B cell (primary cell): ENCODE measurements around the gene SH2D3C. TPM values are rescaled to one million over a fixed set of nuclear protein-coding genes. Genes with fewer than 3 reads are reported as not detected.

Experiments
- ATAC-seq: fragments of 200-7000 bp; cut with Tn5 transposase; one replicate; pipeline ENCODE4 v1.10.0; 2021; ENCODE audit warnings: low read depth, mild to moderate bottlenecking, moderate number of reproducible peaks, moderate library complexity
- CTCF ChIA-PET: fragments of 350-600 bp; sonication (Branson Sonifier 250); formaldehyde crosslinking; loops from one replicate; lab custom pipeline; 2021; ENCODE audit warnings: antibody characterized with exemption, inconsistent platforms; lab: Charles Lee
- POLR2A ChIA-PET: fragments of 350-600 bp; sonication (Branson Sonifier 250); formaldehyde crosslinking; loops from one replicate; lab custom pipeline; 2021; ENCODE audit warnings: antibody characterized with exemption; lab: Charles Lee
- DNase-seq: peaks from one replicate; pipeline ENCODE4 v3.0.0; 2013
- H2AFZ ChIP-seq: 2 replicates; pipeline ENCODE4 v1.6.1; 2012; ENCODE audit warnings: mild to moderate bottlenecking, low read depth, low read length; ENCODE audit not compliant: insufficient read depth, poor library complexity, severe bottlenecking
- H3K27ac ChIP-seq, 2 donors: 1 replicate in 1 of 2; 2 replicates in 1 of 2; pipeline ENCODE4 v1.5.1; 2012 to 2013; ENCODE audit warnings: low read length in 2 of 2, mild to moderate bottlenecking in 2 of 2, moderate library complexity in 1 of 2
- H3K27me3 ChIP-seq, 4 experiments: fragments of 200-600 bp in 1 of 4; sonication (generic) in 1 of 4; replicated peaks in 1 of 4; 1 replicate in 2 of 4; 2 replicates in 2 of 4; pipeline versions ENCODE4 v1.6.1 to v1.7.0; 2013 to 2016; ENCODE audit warnings: low read length in 3 of 4, mild to moderate bottlenecking in 2 of 4, mixed read lengths in 1 of 4, moderate library complexity in 1 of 4; ENCODE audit not compliant: insufficient read depth in 4 of 4, control insufficient read depth in 3 of 4; ENCODE audit errors: control extremely low read depth in 1 of 4
- H3K36me3 ChIP-seq, 2 experiments: replicated peaks in 1 of 2; 1 replicate in 1 of 2; 2 replicates in 1 of 2; pipeline versions ENCODE4 v1.6.1 to v1.7.1; 2013; ENCODE audit warnings: low read length in 1 of 2; ENCODE audit not compliant: insufficient read depth in 2 of 2, control insufficient read depth in 1 of 2; ENCODE audit errors: control extremely low read depth in 1 of 2, extremely low read depth in 1 of 2
- H3K4me1 ChIP-seq, 2 donors: fragments of 200-600 bp in 1 of 2; sonication (generic) in 1 of 2; 1 replicate in 1 of 2; 2 replicates in 1 of 2; pipeline versions ENCODE4 v1.5.1 to v1.6.1; 2013 to 2017; ENCODE audit warnings: low read length in 2 of 2; ENCODE audit not compliant: control insufficient read depth in 2 of 2, insufficient read depth in 2 of 2
- H3K4me2 ChIP-seq: replicated peaks from 2 replicates; pipeline ENCODE3; 2012; ENCODE audit warnings: mild to moderate bottlenecking, low read depth, low read length; ENCODE audit not compliant: poor library complexity, severe bottlenecking
- H3K4me3 ChIP-seq, 5 experiments: fragments of 200-600 bp in 1 of 5; sonication (generic) in 1 of 5; 1 replicate in 3 of 5; 2 replicates in 2 of 5; pipeline versions ENCODE4 v1.5.1 to v1.7.0; 2011 to 2016; ENCODE audit warnings: low read length in 4 of 5, mild to moderate bottlenecking in 4 of 5, low read depth in 2 of 5, control low read depth in 1 of 5, moderate library complexity in 1 of 5; ENCODE audit not compliant: insufficient read depth in 1 of 5; ENCODE audit errors: control extremely low read depth in 1 of 5, extremely low read depth in 1 of 5
- H3K79me2 ChIP-seq: fragments of 200-600 bp; sonication (generic); one replicate; pipeline ENCODE4 v1.6.0; 2016; ENCODE audit warnings: low read length; ENCODE audit not compliant: control insufficient read depth, insufficient read depth
- H3K9ac ChIP-seq: fragments of 200-600 bp; sonication (generic); 2 replicates; pipeline ENCODE4 v1.6.1; 2017; ENCODE audit warnings: mild to moderate bottlenecking, low read length, moderate library complexity
- H3K9me3 ChIP-seq, 3 donors: one replicate each; pipeline versions ENCODE4 v1.6.1 to v1.7.1; 2013; ENCODE audit warnings: low read length in 2 of 3; ENCODE audit not compliant: control insufficient read depth in 2 of 3, insufficient read depth in 1 of 3; ENCODE audit errors: control extremely low read depth in 1 of 3
- H4K20me1 ChIP-seq: 2 replicates; pipeline ENCODE4 v1.6.0; 2012; ENCODE audit warnings: mild to moderate bottlenecking, low read length; ENCODE audit not compliant: insufficient read depth, control insufficient read depth, poor library complexity, severe bottlenecking
- H3K27ac Mint-ChIP-seq: one replicate; pipeline ENCODE4 v1.8.0; 2021; ENCODE audit warnings: mixed read lengths
- H3K27me3 Mint-ChIP-seq: one replicate; pipeline ENCODE4 v1.8.0; 2021; ENCODE audit warnings: mixed read lengths
- H3K4me1 Mint-ChIP-seq: one replicate; pipeline ENCODE4 v1.8.0; 2021; ENCODE audit warnings: mixed read lengths
- H3K4me3 Mint-ChIP-seq: one replicate; pipeline ENCODE4 v1.8.0; 2021; ENCODE audit warnings: mixed read lengths
- H3K9me3 Mint-ChIP-seq: one replicate; pipeline ENCODE4 v1.8.0; 2022; ENCODE audit warnings: mixed read lengths; ENCODE audit not compliant: insufficient read depth
- EZH2 ChIP-seq: IDR thresholded peaks from 2 replicates; pipeline ENCODE4 v1.6.1; 2012; ENCODE audit warnings: borderline replicate concordance, low read depth, mild to moderate bottlenecking, moderate library complexity, low read length; ENCODE audit not compliant: insufficient read depth, poor library complexity, severe bottlenecking
- WGBS: methylation state at CpG from one replicate; pipeline ENCODE4 v1.1.5; 2013; ENCODE audit warnings: missing lambda C conversion rate; ENCODE audit not compliant: insufficient coverage; 5-methylcytosine and 5-hydroxymethylcytosine counted together
- intact Hi-C: fragments of 100-400 bp; cut with micrococcal nuclease; formaldehyde crosslinking; loops from one replicate; pipeline ENCODE4 v1.10.0; 2022
- polyA plus RNA-seq: library from polyadenylated mRNA; depleted of rRNA; stranded (reverse); fragments of >200 nt; gene quantifications from 2 replicates; pipeline ENCODE4 v1.2.3, GENCODE V29; 2012
- total RNA-seq, 2 donors: library from RNA; stranded (reverse); fragments of 120-200 nt in 1 of 2; gene quantifications; 1 replicate in 1 of 2; 2 replicates in 1 of 2; pipeline versions ENCODE4 v1.2.3 to v1.2.4, GENCODE V29; 2013 to 2022
- TF ChIP-seq, protein P1 (sequence below): fragments of 200-600 bp; IDR thresholded peaks from one replicate; pipeline ENCODE4 v1.8.0; 2022; ENCODE audit warnings: antibody characterized with exemption, mild to moderate bottlenecking

The SH2D3C gene
- total and polyA plus RNA-seq, 2 donors (not counting 1 experiment from before 2014, with no cell fraction given): 66.3 to 85.5 TPM

DNA sequence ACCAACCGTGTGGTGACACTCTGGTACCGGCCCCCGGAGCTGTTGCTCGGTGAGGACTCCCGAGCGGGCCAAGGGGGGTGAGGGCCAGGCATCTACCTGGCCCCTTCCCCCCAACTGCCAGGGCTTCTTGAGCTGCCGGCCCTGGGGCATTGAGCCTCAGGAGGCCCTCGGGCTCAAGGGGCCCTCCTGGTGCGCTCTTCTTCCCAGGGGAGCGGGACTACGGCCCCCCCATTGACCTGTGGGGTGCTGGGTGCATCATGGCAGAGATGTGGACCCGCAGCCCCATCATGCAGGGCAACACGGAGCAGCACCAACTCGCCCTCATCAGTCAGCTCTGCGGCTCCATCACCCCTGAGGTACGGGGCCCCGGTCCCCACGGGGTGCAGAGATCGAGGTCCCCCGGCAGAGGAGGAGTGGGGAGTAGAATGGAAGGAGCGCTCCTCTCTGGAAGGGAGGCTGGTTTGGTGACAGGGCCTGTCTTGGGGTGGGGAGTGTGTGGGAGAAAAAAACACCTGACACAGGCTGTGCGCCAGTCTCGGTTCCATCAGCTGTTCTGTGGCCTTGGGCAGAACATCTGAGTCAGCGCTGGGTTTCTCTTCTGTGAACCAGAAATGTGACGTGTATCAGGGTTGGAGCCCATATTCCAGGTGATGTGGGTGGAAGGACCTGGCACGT lies 10.0 kb upstream of the SH2D3C start:
- ATAC-seq (no peak), DNase-seq (no peak)
- Histone ChIP-seq H3K4me2 (no peak overlapping the region), H3K9me3 (no peaks in the 10 kb centered on the region), H3K9ac (no peak overlapping the region), H3K36me3 (peaks cover 0 to 50% of the 10 kb centered on the region in 2 experiments), H3K27ac (no peak overlapping the region), H3K79me2 (peaks cover 61% of the 10 kb centered on the region), H2AFZ (no peak overlapping the region), H3K27me3 (no peaks in the 10 kb centered on the region), H3K4me1 (peaks cover 28 to 31% of the 10 kb centered on the region in 2 donors), H4K20me1 (peaks cover 60% of the 10 kb centered on the region), H3K4me3 (no peak overlapping the region)
- Mint-ChIP-seq H3K27ac (no peak overlapping the region), H3K4me1 (peaks cover 39% of the 10 kb centered on the region), H3K9me3 (no peaks in the 10 kb centered on the region), H3K27me3 (no peaks in the 10 kb centered on the region), H3K4me3 (no peak overlapping the region)
- no peak for TF ChIP-seq EZH2
- TF ChIP-seq, protein P1, sequence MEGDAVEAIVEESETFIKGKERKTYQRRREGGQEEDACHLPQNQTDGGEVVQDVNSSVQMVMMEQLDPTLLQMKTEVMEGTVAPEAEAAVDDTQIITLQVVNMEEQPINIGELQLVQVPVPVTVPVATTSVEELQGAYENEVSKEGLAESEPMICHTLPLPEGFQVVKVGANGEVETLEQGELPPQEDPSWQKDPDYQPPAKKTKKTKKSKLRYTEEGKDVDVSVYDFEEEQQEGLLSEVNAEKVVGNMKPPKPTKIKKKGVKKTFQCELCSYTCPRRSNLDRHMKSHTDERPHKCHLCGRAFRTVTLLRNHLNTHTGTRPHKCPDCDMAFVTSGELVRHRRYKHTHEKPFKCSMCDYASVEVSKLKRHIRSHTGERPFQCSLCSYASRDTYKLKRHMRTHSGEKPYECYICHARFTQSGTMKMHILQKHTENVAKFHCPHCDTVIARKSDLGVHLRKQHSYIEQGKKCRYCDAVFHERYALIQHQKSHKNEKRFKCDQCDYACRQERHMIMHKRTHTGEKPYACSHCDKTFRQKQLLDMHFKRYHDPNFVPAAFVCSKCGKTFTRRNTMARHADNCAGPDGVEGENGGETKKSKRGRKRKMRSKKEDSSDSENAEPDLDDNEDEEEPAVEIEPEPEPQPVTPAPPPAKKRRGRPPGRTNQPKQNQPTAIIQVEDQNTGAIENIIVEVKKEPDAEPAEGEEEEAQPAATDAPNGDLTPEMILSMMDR: no peak
- POLR2A ChIA-PET: interaction anchor here (0.6 to 1.1 kb wide), 3 partner anchors 9 to 110 kb away, joined by 3 to 5 read pairs (median 3); no protein-coding TSS in a partner anchor
- intact Hi-C loops: loop anchor here (5.0 kb wide), 1 partner anchor 279 kb away; the partner anchor contains the start of genes NAIF1 and SLC25A25
- 96% methylated on average over 26 of the region's 26 CpGs for WGBS
- CTCF ChIA-PET: interaction anchor here (1.2 to 5.0 kb wide), 8 partner anchors 9 to 285 kb away, joined by 4 to 33 read pairs (median 10); partner anchors contain the start of genes FPGS and TOR2A

DNA sequence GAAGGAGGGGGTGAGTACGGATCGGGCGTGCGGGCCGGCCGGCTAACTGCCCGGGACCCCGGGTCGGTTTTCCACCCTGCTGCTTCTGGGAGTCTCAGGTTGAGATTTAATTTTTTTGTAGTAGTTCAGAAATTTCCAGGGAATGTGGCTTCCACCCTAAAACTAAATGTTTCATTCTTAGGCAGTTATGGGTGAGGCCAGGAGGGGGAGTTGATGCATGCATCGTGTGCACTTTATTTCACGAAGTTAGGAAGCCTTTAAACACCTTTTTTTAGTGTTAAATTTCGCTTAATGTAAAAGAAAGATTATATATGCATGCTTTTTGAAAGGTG lies 8.3 kb upstream of the SH2D3C start:
- H3K4me1 ChIP-seq: peaks cover 40 to 46% of the 10 kb centered on the region in 2 donors
- no peaks in the 10 kb centered on the region for H3K9me3 Mint-ChIP-seq
- H3K79me2 ChIP-seq: peaks cover 75% of the 10 kb centered on the region
- no peak for ATAC-seq
- H2AFZ ChIP-seq: peak overlapping the region; percentile 72
- H3K4me3 ChIP-seq: peak overlapping the region; percentile 28 to 99 (median 88)
- peaks cover 0 to 48% of the 10 kb centered on the region in 2 experiments for H3K36me3 ChIP-seq
- peaks cover 53% of the 10 kb centered on the region for H3K4me1 Mint-ChIP-seq
- no peaks in the 10 kb centered on the region for H3K27me3 ChIP-seq
- intact Hi-C loops: loop anchor here (1.0 to 5.0 kb wide), 3 partner anchors 16 to 281 kb away; partner anchors contain the start of genes FPGS, NAIF1 and SLC25A25
- 0% methylated on average over 1 of the region's 12 CpGs for WGBS
- POLR2A ChIA-PET: interaction anchor here (0.6 to 2.0 kb wide), 3 partner anchors 12 to 134 kb away, joined by 3 to 11 read pairs (median 3); partner anchors contain the start of gene FPGS
- no peaks in the 10 kb centered on the region for H3K9me3 ChIP-seq
- CTCF ChIA-PET: interaction anchor here (1.0 to 5.0 kb wide), 9 partner anchors 8 to 283 kb away, joined by 3 to 33 read pairs (median 7); partner anchors contain the start of gene SH2D3C
- DNase-seq: no peak
- TF ChIP-seq EZH2: no peak
- TF ChIP-seq, protein P1: peak; percentile 70
- H3K4me2 ChIP-seq: peak overlapping the region; percentile 95
- peak overlapping the region; percentile 63 to 87 for H3K27ac ChIP-seq
- peak overlapping the region; percentile 90 for H3K4me3 Mint-ChIP-seq
- H3K27me3 Mint-ChIP-seq: no peaks in the 10 kb centered on the region
- H4K20me1 ChIP-seq: peaks cover 55% of the 10 kb centered on the region
- H3K9ac ChIP-seq: peak overlapping the region; percentile 97
- H3K27ac Mint-ChIP-seq: peak overlapping the region; percentile 88
